HG03432 (cell line): ENCODE results near the gene ARHGAP36.

Experiments used
- ATAC-seq: cut with Tn5 transposase; IDR thresholded peaks from one replicate; pipeline ENCODE4 v1.9.1; 2021; ENCODE audit warnings: mild to moderate bottlenecking, moderate library complexity; ENCODE audit not compliant: unreplicated experiment

The ARHGAP36 gene

DNA sequence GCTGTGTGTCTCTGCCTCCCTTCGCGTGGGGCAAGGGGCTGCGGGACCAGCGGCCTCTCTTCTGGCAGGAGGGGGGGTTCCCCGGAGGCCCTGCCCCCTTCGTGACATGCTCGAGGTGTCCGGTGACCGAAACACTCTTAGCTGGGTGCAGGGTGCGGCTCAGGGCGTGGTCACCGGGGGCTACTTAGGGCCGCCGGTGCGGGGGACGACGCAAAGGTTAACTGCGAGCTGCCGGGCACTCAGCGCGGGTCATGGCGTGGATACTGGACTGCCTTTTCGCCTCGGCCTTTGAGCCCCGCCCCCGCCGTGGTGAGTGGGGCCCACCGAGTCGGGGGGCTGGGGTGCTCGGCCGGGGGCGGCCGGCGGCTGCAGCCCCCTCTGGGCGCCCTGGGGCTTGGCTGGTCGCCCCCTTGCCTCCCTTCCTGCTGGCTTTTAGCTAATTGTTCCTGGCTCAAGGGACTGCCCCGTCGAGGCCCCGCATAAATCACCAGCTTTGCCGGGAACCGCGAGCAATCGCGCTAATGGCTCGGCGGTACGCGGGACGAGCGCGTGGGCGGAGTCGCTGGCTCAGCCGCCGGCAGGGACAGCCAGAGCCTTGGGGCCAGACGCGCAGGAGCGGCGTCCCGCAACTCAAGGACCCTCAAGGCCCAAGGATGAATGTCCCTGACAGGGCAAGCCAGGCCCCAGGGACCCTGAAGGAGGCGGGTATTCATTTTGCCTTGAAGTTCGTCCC is at the start of gene ARHGAP36:
Gene ARHGAP36 (plus strand): TSS at position 211 of the 733 bp plus-strand sequence. CDS start 23,320 bp downstream, outside the sequence.
- ATAC-seq: no peak

GRCh38 chrX:131010186-131010585 is 48.0 kb upstream of the ARHGAP36 start:
- no peak for ATAC-seq

DNA sequence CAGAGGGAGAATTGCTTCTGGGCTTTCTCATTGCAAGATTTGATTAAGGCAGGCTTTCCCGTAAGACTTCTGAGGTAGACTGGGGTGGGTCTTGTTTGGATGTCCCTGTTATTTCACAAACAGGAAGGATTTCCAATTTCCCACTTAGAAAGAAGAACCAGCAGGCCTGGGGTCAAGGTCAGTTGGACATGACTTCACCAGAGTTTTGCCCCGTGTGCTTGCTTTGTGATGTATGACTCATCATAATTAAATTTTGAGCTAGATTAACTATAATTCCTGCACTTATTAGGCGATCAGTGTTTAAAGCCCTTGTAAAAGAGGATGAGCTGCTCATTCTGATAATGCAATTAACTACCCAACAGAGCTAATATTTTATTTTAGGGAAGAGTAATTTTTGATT is 32.8 kb upstream of the ARHGAP36 start:
- ATAC-seq: no peak

DNA sequence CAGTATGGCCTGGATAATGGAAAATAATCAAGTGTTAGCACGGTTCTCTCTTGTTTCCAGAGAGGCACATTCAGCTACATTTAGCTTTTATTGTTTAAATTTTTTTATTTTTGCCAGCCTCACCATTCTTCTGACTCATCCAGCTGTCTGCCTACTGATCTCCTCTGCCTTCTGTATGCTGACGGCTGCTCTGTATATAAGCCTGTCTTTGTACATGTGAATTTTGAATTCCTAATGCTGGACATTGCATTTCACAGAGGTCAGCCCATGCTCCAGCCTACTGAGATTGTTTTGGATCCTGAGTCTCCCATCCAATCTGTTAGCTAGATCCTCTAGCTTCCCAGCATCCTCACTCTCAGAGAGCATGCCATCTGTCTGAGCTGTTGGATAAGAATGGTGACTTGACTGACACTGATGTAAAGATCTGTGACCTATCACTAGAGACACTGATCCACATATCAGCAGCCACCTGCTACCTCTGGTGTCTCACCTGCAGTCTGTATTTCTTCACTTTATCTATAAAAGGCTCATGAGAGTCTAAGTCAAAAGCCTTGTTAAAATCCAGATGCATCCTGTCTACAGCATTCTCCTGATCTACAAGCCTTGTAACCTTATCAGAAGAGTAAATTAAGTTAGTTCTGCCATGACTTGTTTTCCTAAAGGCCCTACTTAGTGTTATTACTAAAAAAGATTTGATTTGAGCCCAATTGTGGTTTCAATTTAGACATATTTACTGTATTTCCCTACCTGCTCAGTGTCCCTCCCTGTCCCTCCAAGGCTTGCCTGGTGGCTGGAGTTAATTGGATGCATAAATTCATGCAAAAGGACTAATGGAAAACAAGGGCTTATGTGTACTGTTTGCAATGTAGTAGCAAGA is 25.6 kb upstream of the ARHGAP36 start:
- ATAC-seq: no peak

GRCh38 chrX:131034063-131034462 is 24.1 kb upstream of the ARHGAP36 start:
- no peak for ATAC-seq

DNA sequence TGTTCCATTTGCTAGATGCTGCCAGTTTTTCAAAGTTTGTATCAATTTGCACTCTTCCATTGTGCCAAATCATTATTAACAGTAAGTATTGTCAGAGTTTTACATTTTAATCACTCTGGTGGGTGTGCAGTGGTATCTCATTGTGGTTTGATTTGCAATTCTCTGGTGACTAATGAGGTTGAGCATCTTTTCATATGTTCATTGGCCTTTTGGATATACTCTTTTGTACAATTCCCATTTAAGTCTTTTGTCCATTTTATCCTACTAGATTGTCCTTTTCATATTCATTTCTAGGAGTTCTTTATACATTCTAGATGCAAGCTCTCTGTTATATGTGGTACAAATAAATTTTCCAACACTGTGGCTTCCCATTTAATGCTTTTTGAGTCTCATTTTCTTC is 17.4 kb upstream of the ARHGAP36 start:
- ATAC-seq: no peak

DNA sequence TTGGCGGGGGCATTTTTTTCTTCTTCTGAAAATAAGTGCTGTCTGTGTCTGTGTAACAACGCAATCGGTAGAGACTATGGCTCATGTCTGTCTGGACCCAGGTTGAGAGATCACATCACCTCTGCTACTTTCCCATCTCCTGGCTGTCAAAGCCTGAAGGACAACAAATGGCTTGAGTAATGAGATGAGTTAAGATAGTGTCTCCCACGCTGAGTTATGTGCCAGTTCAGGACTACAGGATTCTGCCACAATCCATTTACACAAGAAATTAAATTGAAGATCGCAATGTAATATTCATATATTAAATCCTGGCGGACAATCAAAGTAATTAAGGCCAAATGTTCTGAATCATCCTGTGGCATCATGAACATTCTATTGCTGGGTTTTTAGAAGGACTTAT is 16.5 kb upstream of the ARHGAP36 start:
- no peak for ATAC-seq

DNA sequence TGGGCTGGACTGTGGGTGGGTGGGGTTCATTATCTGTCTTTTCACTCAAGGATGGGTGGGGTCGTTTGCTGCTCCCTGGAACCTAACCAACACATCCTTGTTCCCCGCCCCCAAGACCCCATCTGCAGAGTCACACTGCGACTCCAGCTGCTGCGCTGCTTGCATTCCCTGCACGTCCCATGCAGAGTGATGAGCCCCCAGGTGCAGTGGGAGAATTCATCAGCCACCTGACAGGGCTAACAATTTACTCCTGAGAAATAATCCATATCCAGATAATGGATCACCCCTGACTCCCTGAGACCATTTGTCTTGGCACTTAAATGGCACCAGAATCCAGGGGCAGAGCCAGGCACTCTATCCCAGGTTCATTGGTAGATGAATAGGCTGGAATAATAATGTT is 12.4 kb upstream of the ARHGAP36 start:
- no peak for ATAC-seq

- ATAC-seq: no peak
Measured at GRCh38 chrX:131046596-131046995, 11.6 kb upstream of the ARHGAP36 start.

- ATAC-seq: no peak
Measured at GRCh38 chrX:131047180-131047579, 11.0 kb upstream of the ARHGAP36 start.

DNA sequence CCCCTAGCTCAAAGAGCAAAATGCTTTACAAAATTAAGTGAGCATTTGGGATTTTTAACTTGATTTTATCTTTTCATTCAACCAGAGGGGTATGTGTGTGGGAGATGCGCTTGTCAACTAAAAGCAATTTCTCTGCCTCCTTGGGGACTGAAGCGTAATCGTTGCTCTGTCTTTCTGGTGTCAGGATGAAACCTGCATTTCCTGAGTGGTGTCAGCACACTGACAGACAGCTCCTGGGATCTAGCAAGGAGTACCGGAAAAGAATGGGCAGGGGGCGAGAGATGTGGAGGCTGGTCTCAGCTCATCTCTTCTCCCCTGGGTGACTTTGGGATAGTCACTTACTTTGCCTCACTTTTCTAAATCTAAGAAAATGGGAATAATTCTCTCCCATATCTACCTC is 5.1 kb upstream of the ARHGAP36 start:
- no peak for ATAC-seq

GRCh38 chrX:131054906-131055305 is 3.2 kb upstream of the ARHGAP36 start:
- ATAC-seq: no peak

DNA sequence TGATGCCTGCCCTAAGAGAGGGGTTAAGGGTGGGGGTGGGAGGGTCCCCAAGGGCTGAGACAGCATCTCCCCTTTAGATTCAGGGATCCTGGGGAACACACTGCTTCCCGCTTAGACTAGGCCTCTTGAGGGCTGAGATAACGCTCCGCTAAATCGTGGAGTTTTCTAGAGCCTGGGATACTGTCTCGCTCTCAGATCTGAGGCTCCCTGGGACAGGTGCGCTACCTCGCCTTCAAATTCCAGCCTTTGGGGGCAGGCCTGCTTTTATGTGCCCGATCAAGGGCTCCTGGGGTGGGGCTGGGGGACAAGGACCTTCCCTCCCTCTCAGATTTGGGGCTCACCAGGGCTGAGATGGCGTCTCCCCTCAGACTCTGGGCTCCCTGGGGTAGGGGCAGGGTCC is 440 bp upstream of the ARHGAP36 start:
- ATAC-seq: no peak

- no peak for ATAC-seq
Measured at GRCh38 chrX:131059246-131059645, 1.1 kb downstream of the ARHGAP36 start.

DNA sequence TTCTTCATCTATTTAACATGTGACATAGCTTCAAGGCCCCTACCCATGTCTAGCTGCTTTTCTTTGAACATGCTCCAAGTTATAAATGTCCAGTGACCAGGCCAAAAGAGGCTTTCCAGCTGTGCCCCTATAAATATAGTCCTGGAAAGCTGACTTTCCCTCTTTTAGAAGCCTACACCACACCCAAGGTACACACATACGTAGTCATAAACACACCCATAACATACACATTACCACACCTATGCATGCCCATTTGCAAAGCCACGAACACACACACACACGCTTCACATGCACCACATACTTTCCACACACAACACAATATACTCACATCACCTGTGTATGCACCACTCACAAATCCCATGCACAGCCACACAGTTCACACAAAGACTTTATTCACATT is 2.0 kb downstream of the ARHGAP36 start:
- ATAC-seq: no peak

- no peak for ATAC-seq
Measured at GRCh38 chrX:131061306-131061705, 3.2 kb downstream of the ARHGAP36 start.

DNA sequence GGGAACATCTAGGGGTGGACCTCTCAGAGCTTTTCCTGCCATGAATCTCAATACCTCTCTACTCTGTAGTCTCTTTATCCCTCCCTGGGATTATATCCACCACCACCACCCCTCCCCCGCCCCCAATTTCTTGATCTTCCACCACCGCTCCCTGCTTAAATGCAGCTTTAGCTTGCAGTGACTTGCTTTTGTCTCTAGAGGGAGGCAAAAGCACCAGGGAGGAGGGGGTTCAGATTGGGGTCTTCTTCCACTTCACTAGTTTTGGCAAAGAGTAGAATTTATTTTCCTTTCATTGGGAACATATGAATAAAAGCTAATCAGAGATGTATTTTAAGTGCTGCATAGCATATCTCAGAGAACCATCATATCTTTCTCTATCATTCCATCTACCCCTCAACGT is 5.5 kb downstream of the ARHGAP36 start:
- no peak for ATAC-seq

DNA sequence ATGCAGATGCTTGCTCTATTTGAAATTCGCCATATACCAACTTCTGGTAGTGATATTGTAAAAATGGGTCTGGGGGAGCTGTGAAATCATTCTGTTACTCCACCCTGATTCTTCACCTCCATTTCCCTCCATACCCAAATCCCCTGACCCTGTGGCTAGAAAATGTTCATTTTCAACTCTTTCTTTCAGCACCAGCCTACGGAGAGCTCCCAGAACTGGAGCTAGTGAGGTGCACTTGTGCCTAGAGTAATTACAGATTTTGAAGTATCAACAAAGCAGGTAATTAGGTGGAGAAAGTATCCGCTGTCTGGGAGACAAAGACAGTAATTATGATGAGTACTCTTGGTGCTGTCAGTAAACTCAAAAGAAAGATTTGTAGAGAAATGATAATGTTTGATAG is 8.1 kb downstream of the ARHGAP36 start:
- ATAC-seq: no peak

GRCh38 chrX:131067216-131067615 is 9.1 kb downstream of the ARHGAP36 start:
- ATAC-seq: no peak

DNA sequence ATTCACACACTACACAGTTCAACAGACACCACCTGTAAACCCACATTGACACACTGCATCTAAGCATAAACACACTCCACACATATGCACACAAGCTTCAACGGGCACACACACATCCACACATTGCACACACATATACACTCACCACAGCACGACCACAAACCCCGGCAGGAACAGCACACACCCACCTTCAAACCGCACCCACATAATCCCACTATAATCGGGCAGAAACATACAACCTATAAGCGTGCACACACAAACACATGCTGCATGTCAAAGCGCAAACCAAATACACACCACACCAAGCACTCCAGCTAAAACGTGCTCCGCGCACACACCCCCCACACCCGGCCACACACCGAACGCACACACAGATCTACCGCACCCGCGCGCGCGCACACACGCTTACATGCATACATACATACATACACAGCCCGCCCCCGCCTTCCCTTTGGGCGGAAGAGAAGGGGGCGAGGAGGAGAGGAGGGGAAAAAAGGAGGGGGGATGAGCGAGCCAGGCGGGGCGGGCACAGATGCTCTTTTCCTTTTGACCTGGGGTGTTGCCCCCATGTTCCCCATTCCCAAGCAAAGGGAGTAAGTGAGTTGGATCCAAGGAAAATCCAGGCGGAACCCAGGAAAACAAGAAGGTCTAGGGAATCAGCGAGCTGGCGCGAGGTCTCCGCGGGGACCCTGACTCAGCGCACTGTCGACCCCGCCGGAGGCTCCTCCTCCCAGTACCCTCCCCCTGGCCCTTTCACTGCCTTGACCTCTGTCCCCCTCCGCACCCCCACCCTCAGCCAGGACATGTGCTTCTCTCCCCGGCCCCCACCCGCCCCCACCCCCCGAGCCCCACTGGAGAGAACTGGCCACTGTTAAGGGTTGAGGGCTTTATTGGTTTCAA is 9.9 kb downstream of the ARHGAP36 start:
- ATAC-seq: no peak
